Testis (tissue), 3 donors: ENCODE data around the gene SC5D. TPM values are rescaled to one million over a fixed set of nuclear protein-coding genes. Genes with fewer than 3 reads are reported as not detected.

ENCODE experiments used
- DNase-seq: peaks from one replicate; pipeline ENCODE4 v3.0.0-alpha.2; 2019
- H3K27ac ChIP-seq, 2 donors: fragments of 200-600 bp; sonication (generic); one replicate each; pipeline ENCODE4 v1.5.1; 2019
- H3K27me3 ChIP-seq: fragments of 200-600 bp; sonication (generic); one replicate; pipeline ENCODE4 v1.5.1; 2019
- H3K36me3 ChIP-seq: fragments of 200-600 bp; sonication (generic); one replicate; pipeline ENCODE4 v1.5.1; 2017; ENCODE audit warnings: low read depth; ENCODE audit errors: missing control alignments
- H3K4me1 ChIP-seq: fragments of 200-600 bp; sonication (generic); one replicate; pipeline ENCODE4 v1.5.1; 2019
- H3K4me3 ChIP-seq, 2 donors: fragments of 200-600 bp; sonication (generic); one replicate each; pipeline ENCODE4 v1.5.1; 2017 to 2019
- H3K9me3 ChIP-seq: fragments of 200-600 bp; sonication (generic); one replicate; pipeline ENCODE4 v1.5.1; 2017
- POLR2A ChIP-seq: fragments of 450-650 bp; IDR thresholded peaks from one replicate; pipeline ENCODE4 v1.6.1; 2017; ENCODE audit warnings: antibody characterized with exemption, mild to moderate bottlenecking, moderate library complexity
- WGBS, 2 donors: methylation state at CpG; one replicate each; pipeline ENCODE4 v1.1.5; 2018; 5-methylcytosine and 5-hydroxymethylcytosine counted together
- intact Hi-C: fragments of 100-400 bp; cut with DNase I; formaldehyde crosslinking; loops from one replicate; pipeline ENCODE4 v1.15.1; 2023; ENCODE audit warnings: low total_unique reads
- polyA plus RNA-seq: library from polyadenylated mRNA; stranded (reverse); fragments of 350-450 nt; fragmentation: Illumina TruSeq; extraction: RNeasy Lipid Tissue Mini Kit (QIAGEN cat#74804); gene quantifications from one replicate; pipeline ENCODE4 v1.2.3, GENCODE V29; 2014; ENCODE audit warnings: low read depth, low replicate concordance; ENCODE audit not compliant: insufficient read depth
- total RNA-seq, 2 donors: library from RNA; depleted of rRNA; stranded (reverse); fragments of >200 nt; gene quantifications; one replicate each; pipeline ENCODE4 v1.2.3, GENCODE V29; 2016
- TF ChIP-seq, protein P1 (sequence below), 3 experiments: fragments of 450-650 bp in 2 of 3; fragments of 200-600 bp in 1 of 3; sonication (generic) in 1 of 3; IDR thresholded peaks; one replicate each; pipeline ENCODE4 v1.5.1; 2016 to 2019; ENCODE audit warnings: antibody characterized with exemption in 3 of 3, mild to moderate bottlenecking in 2 of 3, moderate library complexity in 1 of 3

The SC5D gene
- total and polyA plus RNA-seq, 3 donors from 2014 or later: 34.6 to 46.4 (median 41.3) TPM

DNA sequence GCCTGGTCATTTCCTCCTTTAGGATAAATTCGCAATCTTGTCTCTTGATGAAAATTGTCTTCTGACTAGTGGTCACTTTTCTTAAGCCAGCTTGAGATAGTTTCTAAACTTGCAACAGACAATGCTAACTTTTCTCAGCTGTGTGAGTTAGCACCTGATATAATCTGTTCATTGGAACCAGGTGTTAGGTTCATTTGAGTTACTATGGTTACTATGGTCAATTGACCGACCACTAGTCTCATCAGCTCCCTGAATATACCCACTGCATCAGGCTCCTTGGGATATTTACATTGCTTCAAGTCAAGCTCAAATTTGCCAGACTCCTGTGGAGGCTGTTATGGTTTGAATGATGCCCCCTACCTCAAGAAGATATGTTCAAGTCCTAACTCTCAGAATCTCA is 54.5 kb downstream of the SC5D start:
- H3K4me1 ChIP-seq: peaks cover 5% of the 10 kb centered on the region
- TF ChIP-seq POLR2A: no peak
- TF ChIP-seq, protein P1, sequence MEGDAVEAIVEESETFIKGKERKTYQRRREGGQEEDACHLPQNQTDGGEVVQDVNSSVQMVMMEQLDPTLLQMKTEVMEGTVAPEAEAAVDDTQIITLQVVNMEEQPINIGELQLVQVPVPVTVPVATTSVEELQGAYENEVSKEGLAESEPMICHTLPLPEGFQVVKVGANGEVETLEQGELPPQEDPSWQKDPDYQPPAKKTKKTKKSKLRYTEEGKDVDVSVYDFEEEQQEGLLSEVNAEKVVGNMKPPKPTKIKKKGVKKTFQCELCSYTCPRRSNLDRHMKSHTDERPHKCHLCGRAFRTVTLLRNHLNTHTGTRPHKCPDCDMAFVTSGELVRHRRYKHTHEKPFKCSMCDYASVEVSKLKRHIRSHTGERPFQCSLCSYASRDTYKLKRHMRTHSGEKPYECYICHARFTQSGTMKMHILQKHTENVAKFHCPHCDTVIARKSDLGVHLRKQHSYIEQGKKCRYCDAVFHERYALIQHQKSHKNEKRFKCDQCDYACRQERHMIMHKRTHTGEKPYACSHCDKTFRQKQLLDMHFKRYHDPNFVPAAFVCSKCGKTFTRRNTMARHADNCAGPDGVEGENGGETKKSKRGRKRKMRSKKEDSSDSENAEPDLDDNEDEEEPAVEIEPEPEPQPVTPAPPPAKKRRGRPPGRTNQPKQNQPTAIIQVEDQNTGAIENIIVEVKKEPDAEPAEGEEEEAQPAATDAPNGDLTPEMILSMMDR (IDR thresholded peaks at IDR 0.05): no peak
- 84 to 90% methylated on average over 2 of the region's 2 CpGs for WGBS, 2 donors

DNA sequence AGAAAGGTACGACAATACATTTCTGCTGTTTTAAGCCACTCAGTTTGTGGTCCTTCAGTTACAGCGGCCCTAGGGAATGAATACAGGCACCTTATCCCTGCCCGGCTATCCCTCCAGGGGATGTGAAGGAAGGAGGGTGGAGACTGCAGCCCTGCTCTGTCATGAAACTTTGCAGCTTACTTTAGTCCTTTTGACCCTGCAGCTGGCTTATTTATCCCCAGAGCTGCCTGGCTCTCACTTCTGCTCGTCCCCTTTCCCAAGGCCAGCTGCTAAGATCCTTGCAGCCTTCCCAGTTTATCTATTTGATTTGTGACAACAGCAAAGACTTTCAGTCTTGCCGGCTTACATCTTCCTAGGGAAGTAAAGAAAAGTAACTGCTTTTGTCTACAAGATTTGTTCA is 55.2 kb downstream of the SC5D start:
- no peak overlapping the region for H3K27ac ChIP-seq
- H3K4me3 ChIP-seq: no peak overlapping the region
- 25 to 43% methylated on average over 5 of the region's 5 CpGs for WGBS, 2 donors
- no peaks in the 10 kb centered on the region for H3K36me3 ChIP-seq
- peak; percentile 62 for DNase-seq
- H3K4me1 ChIP-seq: peaks cover 11% of the 10 kb centered on the region
- TF ChIP-seq POLR2A: no peak
- TF ChIP-seq, protein P1 (IDR thresholded peaks at IDR 0.05): no peak
- H3K27me3 ChIP-seq: no peaks in the 10 kb centered on the region
- no peaks in the 10 kb centered on the region for H3K9me3 ChIP-seq
- intact Hi-C loops: no loop called here

More for the DNA sequence above, 54.5 kb downstream of the SC5D start:
- DNase-seq: no peak
- intact Hi-C loops: no loop called here
- Histone ChIP-seq H3K9me3 (no peaks in the 10 kb centered on the region), H3K27me3 (no peaks in the 10 kb centered on the region), H3K36me3 (no peaks in the 10 kb centered on the region), H3K27ac (no peak overlapping the region), H3K4me3 (no peak overlapping the region)

DNA sequence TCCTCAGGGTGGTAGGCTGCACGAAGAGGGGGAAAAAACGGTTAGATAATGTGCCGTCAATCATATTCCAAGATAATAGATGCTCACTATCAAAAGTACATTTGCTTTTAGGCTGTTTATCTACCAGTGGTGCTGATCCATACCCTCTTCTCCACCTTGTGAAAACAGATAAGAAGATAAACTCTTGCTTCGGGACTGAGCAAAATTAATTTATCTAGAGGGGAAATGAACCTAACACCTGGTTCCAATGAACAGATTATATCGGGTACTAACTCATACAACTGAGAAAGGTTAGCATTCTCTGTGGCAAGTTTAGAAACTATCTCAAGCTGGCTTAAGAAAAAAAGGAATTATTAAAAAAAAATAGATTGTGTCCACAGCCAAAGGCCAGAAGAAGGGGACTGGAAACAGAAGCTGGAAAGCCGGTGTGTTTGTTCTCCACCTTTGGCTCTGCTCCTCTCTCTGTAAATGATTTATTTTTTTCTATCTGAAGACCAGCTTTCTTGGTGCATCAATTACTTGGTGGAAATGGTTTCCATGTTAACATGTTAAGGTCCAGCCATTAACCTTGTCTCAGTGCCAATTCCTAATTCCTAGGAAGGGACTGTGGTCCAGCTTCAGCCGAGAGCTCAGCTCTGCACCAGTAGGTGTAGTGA is 55.8 kb downstream of the SC5D start:
- Histone ChIP-seq H3K27ac (no peak overlapping the region), H3K36me3 (no peaks in the 10 kb centered on the region), H3K27me3 (no peaks in the 10 kb centered on the region), H3K9me3 (no peaks in the 10 kb centered on the region), H3K4me1 (peaks cover 11% of the 10 kb centered on the region), H3K4me3 (no peak overlapping the region)
- 50% methylated on average over 7 of the region's 7 CpGs for WGBS, 2 donors
- TF ChIP-seq, protein P1 (IDR thresholded peaks at IDR 0.05): no peak
- TF ChIP-seq POLR2A: no peak
- intact Hi-C loops: no loop called here
- DNase-seq: no peak

DNA sequence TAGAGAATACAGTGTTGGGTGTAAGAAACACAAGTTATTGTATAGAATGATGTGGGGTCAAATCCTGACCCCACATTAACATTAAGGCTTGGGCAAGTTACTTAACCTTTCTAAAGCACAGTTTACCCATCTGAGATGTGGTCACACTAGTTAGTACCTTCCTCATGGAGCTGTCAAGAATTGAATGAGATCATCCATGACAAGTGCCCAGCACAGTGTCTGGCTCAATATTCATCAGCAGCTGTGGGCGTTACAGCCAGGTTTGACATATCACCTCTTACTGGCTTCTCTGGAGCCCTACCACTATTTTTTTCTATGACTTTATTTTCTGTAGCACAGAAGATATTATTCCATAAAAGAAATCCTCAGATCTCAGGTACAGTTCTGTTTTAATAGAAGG is 57.2 kb downstream of the SC5D start:
- no peak overlapping the region for H3K4me3 ChIP-seq
- no peaks in the 10 kb centered on the region for H3K36me3 ChIP-seq
- no peaks in the 10 kb centered on the region for H3K27me3 ChIP-seq
- H3K27ac ChIP-seq: no peak overlapping the region
- H3K9me3 ChIP-seq: no peaks in the 10 kb centered on the region
- no peak for DNase-seq
- intact Hi-C loops: no loop called here
- 56 to 69% methylated on average over 1 of the region's 1 CpG for WGBS, 2 donors
- no peak for TF ChIP-seq POLR2A
- TF ChIP-seq, protein P1 (IDR thresholded peaks at IDR 0.05): no peak
- peaks cover 11% of the 10 kb centered on the region for H3K4me1 ChIP-seq
